GM18873 (cell line): ENCODE measurements around the gene SSTR4.

Experiments
- ATAC-seq: cut with Tn5 transposase; IDR thresholded peaks from one replicate; pipeline ENCODE4 v1.9.1; 2021; ENCODE audit warnings: mild to moderate bottlenecking, moderate library complexity, moderate number of reproducible peaks; ENCODE audit not compliant: unreplicated experiment, low FRiP score

SSTR4 gene

DNA sequence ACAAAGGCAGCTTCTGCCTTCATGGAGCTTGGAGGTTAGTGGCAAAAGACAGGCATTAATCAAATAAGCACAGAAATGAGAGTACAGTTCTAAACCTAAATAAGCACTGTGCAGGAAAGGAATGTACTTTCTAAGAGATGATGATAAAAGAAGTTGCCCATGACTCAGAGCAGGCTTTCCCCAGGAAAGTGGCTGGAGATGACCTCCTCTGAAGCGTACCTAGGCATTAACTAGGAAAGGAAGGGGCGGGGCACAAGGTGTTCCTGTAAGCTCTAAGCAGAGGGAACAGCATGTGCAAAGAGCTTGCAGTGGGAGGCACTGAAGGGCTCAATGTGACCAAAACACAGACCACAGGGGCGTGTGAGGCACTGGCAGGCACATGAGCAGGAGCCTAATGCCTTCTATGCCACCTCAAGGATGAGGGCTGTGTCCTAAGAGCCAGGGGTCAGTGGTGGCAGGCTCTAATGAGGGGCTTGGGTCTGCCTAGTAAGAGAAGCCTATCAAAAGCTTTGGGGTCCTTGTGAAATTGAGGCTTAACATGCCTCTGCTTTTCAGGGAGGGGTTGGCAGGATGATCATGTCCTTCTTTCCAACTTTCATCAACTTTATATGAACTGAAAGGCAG is 4.9 kb downstream of the SSTR4 start:
- no peak for ATAC-seq

DNA sequence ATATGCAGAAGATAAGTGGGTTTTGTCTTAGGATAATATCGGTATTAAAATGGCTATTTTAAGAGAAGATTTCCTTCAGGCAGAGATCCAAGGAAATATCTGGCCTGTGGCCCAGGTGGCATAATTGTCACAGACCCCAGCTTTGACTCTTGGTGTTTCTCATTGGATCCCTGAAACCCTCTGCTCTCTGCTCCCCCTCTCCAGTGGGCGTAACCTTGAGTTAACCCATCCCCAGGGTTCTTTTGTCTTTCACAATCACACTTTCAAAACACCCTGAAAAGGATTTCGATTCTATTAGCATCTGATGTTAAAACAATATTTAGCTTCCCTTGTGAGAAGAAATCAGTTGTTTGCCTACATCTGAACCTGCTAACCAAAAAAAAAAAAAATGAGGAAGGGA is 7.2 kb downstream of the SSTR4 start:
- ATAC-seq: no peak

DNA sequence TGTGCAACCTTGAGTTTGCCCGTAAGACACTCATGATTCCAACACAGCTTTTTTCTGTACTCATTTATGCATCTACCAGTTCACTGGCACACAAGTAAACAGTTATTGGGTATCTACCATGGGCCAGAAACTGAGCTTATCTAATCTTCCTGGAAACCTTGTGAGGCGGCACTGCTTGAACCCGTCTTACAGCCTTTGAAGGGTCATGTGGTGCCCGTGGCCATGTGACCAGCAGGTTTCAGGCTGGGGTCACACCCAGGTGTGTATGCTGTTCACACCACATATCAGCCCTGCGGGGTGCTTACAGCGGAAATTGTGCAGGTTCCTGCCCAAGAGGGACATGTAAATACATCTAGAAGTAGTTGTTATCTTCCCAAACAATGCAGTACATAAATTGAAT is 8.3 kb downstream of the SSTR4 start:
- no peak for ATAC-seq

DNA sequence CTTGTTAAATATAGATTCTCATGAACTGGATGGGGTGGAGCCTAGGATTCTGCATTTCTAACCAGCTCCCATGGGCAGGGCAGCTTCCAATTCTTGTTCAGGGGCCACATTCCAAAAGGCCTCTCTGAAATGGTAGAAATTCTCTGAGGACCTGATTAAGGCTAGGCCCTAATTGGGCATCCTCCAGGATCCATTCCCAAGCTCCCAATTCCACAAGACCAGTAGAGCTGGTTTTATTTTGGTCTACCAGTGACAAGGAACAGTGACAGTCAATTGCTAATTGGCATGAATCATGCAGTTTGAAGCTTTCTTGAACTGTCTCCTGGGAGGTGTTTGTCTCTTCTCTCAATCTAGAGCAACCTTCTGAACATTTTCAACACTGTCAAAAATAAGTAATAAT is 11.3 kb downstream of the SSTR4 start:
- ATAC-seq: no peak

DNA sequence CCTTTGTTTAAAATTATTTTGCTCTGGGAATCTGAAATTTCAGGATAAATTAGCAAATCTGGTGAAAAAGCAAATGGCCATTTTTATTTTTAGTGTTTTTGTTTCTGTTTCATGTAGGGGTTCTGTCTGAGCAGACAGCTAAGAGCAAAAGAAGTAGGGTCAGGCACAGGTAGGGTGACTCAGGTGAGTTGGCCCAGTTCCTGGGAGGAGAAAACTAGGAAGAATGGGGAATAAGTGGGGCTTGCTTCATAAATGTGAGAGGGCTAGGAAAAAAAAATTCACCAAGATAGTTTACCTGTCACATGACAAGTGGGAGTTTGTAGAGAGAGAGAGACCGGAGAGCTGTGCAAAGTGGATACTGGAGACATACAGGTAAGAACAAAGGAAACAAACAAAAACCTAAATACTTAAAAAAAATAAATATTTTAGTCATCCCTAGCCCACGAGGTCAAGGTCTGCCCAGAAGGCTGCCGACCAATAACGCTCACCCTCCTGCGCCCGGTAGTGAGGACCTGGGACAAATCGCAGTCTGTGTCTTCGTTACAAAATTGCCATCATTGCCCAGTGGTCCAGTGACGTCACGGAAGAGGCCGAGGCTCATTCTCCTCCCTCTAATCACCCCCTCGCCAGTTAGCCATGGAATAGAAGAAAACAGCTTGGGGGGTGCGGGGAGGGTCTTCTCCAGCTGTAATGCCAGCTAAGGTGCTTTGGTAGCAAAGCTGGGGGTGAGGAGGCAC is 12.1 kb downstream of the SSTR4 start:
- ATAC-seq: no peak

DNA sequence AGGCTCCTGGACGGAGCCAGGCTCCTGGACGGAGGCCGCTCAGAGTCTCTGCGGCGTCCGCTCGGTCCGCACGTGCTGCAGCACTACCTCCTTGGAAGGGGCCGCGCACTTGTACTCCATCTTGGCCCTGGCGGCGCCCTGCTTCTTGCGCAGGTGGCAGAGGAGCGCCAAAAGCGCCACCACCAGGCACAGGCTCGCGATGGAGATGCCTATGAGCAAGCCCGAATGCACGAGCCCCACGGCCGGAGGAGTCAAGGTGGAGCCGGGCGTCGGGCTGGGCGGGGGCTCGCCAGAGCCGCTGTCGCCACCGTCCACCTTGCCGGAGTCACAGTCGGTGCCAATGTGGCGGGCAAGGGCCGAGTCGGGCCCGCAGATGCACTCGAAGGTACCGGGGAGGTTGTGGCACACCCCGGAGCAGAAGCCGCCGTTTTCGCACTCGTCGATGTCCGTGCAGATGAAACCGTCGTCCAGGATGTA is 12.7 kb downstream of the SSTR4 start:
- no peak for ATAC-seq

DNA sequence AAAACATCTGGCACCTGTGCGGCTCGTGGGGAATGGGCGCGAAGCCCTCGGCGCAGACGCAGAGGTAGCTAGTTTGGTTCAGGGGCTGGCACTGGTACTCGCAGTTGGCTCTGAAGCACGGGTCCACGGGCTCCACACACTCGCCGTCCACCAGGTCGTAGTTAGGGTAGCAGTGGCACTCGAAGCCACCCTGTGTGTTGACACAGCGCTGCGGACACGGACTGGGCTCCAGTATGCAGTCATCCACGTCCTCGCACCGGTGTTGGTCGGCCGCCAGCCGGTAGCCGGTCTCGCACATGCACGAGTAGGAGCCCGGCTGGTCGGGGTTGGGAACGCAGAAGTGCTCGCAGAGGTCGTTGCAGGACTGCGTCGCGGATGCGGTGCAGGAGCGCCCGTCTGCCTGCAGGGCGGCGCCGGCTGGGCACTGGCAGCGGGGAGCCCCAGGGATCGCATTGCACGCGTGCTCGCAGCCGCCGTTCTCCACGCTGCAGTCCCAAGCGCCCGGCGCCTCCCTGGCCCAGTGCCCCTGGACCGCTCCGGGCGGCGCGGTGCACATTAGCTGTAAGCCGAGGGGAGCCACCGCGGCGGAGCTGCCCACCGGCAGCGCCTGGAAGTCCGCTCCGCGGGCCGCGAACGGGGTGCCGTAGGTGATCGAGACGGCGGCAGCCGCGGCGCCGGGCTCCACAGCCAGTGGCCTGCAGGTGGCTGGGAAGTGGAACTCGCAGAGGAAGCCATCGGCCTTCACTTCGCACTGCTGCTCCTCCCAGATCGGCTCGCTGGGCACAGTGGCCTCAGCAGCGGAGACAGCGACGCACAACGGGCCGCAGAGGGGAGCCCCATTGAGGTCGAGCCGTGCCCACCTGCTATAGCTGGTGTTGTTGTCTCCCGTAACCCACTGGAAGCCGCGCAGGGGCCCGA is 13.4 kb downstream of the SSTR4 start:
- no peak for ATAC-seq

DNA sequence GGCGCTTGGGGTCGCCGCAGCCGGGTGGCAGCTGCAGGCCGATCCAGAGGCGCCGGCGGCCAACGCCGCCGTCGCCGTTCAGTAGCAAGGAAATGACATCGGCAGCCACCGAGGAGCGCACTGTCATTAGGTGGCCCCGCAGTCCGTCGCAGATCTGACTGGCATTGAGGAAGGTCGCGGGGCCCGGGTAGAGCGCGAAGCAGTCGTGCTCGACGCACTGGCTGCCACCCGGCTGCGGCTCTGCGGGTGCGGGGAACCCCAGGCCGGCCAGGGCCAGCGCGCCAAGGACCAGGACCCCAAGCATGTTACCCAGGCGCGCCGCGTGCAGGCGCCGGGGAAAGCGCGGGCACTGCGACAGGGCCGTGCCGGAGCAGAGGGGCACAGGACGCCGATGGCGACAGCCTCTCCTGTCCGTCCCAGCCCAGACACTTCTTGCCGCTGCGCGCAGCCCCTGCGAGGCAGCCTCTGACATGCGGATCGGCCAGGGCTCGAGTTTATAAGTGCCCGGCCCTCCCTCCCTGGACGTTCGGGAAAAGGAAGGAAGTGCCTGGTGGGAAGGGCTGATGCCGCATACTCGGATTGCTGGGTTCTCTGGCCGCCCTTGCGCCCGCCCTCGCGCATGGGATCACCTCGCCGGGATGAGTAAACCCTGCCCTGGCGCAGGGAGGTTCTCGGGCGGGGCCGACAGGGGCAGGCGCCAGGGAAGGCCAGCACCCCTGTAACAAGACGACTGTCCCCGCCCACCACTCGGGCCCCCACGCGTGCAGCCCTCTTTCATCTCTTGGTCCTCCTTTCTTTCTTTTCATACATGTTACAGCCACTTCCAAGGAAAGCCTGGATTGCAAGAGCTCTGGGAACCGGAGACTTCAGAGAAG is 14.3 kb downstream of the SSTR4 start, which contains the start of gene THBD:
THBD (minus strand) TSS at position 472 of the 875 bp plus-strand sequence; CDS start at position 304, 168 bp downstream.
- no peak for ATAC-seq

DNA sequence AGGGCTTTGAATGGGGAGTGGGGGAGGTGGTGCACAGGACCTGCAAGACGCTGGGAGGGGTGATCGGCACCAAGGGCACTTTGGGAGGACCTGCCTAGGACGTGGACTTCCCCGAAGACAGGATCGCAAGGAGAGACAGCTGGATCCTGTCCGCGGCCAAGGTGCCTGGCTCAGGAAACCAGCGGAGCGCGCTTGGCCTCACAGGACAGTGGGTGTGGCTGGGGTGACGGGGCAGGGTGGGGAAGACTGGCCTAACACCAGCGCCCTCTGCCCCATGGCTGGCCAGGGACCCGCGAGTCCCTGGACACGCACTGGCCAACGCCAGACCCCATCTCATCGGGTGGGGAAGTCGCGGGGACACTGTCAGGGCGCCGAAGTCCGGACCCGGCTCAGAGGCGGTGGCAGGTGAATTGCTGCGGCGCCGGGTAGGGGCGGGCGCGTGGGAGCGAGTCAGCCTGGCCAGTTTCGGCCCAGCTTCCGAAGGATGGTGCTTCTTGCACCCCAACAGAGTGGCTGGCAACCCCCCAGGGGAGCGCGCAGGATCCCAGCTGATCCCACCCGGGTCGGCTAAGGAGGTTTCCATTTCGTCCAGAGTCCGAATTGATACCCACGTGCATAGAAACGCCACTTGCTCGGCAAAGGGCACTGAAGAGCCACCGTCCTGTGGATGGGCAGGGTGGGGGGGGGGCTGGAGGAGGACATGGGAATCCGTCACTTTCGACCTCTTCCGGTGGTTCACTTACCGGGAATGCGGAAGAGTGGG is 15.1 kb downstream of the SSTR4 start:
- ATAC-seq: no peak

DNA sequence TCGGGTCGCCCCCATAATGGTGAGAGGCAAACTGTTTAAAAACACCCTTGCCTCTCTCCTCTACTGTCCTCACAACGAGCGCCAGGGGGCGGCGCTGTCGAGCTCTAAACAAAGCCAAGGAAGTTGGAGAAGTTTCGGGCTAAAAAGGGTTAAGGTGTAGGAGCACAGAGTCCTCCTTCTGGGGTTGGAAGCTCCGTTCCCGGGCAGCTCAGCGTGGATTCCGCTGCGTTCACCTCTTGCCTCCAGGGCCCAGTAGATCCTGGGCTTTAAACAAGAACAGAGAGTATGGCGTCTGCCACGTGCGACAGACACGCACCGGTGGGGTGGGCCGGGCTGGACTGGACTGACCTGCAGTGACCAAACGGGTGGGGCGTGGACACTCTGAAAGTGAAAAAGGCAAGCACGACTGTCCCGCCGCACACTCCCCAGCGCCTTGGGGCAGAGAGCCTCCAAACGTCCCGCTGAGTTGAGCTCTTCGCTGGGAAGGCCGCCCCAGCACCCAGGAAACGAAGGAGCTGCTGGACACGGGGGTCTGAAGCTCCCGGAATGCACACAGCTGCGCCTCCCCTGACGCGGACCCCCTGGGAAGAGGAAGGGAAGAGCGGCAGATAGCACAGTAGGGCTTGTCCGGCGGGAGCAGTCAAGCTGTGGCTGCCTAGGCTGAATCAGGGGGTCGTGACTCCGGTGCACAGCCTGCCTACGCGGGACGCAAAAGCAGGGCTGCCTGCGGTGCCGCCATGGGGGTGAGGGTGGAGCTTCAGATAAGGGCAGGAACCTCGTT is 15.9 kb downstream of the SSTR4 start:
- no peak for ATAC-seq

DNA sequence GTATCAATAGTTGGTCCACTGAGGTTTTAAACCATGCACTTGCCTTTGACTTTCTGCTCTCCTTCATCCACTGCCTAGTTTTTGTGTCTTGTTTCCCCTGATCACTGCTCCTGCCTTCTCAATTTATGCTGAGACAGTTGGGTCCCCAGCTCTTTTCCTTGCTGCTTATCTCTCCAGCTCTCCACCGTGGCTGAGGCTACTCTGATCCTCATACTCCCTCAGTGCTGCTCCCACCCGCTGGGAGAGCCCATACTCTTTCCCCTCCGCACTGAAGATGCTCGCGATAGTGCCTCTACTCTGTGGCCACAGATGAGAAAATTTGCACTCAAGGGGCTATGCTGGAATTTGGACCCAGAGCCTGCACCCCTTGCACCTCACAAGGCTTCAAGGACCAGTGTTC is 17.8 kb downstream of the SSTR4 start:
- ATAC-seq: no peak

DNA sequence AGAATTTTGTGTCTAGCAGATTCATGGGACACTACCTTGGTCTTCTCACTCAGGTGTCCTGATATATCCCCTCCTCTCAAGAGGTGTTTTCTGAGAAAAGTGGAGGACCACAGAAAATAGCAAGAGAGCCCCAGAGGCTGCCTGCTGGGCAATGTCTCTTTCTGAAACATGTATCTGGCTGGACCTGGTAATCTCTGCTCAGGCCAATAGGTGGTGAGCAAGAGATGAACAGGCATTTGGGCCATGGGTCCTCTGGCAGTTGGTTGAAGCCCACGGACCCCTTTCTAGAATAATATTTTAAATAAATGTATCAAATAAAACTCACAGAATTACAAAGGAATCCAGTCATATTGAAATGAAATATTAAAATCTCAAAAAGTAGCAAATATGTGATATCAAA is 23.1 kb downstream of the SSTR4 start:
- ATAC-seq: no peak

DNA sequence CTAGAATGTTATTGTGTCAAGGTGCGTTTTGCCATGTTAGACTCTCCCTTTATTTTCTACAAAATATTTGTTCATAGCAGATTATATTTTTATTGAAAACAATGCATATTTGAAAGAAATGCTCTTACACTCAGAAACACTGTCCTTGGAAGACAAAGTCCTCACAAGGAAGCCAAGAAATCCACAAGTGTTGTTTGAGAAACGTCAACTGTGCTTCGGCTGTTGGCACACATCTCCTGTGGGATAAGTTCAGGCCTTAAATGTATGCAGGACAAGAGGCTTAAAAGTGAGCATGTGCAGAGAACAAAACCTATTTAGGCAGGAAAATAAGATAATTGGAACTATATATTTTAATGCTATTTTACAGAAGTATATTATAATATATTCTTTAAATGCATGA is 23.9 kb downstream of the SSTR4 start:
- no peak for ATAC-seq

DNA sequence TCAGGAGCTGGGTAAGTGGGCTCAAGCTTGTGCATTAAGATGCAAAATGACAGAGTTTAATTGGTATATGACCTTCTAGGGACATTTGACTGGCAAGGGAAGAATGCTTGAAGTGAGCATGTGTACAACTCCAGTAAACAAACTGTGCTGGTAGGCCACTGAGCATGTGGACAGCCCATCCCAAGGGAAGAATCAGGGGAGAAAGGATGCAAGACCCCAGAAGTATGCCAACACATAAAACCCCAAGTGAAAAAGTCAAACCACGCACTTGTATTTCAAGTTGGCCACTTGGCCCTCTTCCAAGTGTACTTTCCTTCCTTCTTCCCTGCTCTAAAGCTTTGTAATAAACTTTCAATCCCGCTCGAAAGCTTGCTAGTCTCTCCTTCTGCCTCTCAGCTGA is 24.7 kb downstream of the SSTR4 start:
- ATAC-seq: no peak

DNA sequence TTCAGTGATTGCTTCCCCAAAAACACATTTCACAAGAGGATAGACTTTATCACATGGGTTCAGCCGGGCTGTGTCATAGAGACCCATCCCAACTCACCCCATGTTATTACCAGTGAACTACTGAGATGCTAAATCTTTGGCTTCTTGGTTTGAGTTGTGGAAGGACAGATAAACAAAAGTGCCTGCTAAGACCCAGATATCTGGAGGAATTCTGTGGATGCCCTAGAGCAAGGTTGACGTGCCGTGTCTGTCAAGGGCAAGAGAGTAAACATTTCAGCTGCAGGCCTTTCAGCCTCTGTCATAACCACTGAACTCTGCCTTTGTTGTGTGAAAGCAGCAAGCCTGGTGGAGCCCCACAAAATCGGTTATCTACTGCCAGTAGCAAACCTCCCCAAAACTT is 25.5 kb downstream of the SSTR4 start:
- ATAC-seq: no peak

DNA sequence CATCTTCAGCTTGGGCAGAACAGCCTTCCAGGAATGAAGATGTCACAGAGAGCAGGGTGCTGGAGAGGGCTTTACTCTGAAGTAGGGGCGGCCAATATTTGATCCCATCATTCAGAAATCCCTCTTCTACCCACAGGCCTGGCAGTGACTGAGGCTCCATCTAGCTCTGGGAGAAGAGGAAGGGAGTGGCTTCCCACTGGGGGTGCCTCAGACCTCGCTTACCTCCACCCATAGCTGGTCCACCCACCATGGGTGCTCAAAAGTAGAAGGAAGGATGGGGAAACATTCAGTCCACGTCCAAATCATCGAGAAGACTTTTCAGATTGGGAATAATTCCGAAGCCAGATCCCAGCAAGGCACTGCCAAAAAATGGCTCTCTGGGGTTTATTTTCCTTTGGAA is 26.1 kb downstream of the SSTR4 start:
- ATAC-seq: no peak

DNA sequence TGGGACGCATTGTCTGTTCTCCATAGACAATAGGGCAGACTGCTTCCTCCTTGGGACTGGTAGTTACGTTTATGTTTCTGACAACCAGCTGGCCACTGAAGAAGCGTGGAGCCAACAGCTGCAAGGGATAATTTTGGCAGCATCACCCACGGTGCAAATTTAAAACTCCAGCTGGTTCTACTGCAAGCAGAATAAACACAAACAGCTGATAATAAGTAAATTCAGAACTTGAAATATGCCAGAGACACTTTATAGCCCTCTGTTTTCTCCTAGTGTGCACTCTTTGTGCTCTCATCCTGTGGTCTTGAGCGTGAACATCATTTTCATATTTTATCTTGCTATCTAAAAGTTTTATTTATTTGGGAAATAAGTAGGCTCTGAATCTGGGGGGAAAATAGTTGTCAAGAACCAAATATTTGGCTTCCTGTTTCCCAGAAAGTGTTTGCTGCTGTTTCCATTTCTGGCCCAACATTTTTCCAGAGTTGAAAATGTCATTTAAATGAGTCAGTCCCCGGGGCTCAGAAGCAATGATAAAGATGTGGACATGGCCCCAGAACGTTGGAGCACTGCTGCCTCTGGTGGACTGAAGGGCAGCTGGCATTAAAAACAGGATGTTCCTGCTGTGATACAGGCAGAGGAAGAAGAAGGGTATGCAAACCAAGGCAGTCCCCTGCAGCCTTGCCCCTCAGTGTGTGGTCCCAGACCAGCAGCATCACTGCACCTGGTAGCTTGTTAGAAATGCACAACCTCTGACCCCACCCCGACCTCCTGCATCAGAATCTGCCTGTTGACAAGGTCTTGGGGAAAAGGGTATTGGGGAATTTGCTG is 26.8 kb downstream of the SSTR4 start:
- no peak for ATAC-seq

DNA sequence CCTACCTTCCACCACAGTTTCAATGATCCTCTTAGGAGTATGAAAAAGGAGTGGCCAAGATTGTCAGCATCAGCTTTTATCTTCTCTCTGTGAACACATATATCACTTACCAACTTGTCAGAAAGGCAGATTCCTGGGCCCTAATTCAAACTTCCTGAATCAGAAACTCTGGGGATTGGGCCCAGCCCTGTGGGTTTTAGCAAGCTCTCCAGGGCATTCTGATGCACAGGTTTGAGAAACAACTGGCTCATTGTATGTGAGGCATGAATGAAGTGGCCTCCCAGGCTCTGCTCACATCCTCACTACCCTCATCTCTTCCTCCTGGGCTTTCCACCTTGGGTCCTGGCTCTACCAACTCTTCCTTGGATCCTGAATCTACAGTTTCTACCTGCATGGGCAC is 27.5 kb downstream of the SSTR4 start:
- ATAC-seq: no peak
